SK-MEL-5 (cell line): Measurements from ENCODE around the gene RASL12. TPM values are rescaled to one million over a fixed set of nuclear protein-coding genes. Genes with fewer than 3 reads are reported as not detected.
"Not testable (repeated sequence)": the region's sequence is repeated elsewhere in the genome, so short reads cannot be mapped to it uniquely, and the experiment has no call there.

Experiments used
- DNase-seq: peaks from one replicate; pipeline ENCODE4 v3.0.0-alpha.2; 2016; ENCODE audit warnings: low read depth, low spot score
- in situ Hi-C: cut with HindIII; loops from 2 replicates; pipeline ENCODE4 v1.10.0; 2016; ENCODE audit warnings: low sequenced_read_pairs, high pct_unique_total_duplicates, low pct_unique_long_range_greater_than_20kb
- total RNA-seq: library from RNA; depleted of rRNA; stranded (reverse); fragments of >200 nt; shearing (Covaris generic); gene quantifications from 2 replicates; pipeline ENCODE4 v1.2.3, GENCODE V29; 2014

RASL12 gene
- total RNA-seq, 1 experiment from 2014 or later = not detected

GRCh38 chr15:65044724-65045481, 22.9 kb downstream of the RASL12 start, which contains the start of gene SLC51B:
SLC51B (plus strand) TSS chr15:65045387; CDS start chr15:65050005, 4,618 bp downstream.
- in situ Hi-C loops = no loop called here

GRCh38 chr15:65044218-65044617, 23.6 kb downstream of the RASL12 start:
- DNase-seq, in situ Hi-C loops: not testable (repeated sequence)

More at GRCh38 chr15:65044724-65045481, 22.9 kb downstream of the RASL12 start, which contains the start of gene SLC51B:
- DNase-seq = peak; percentile 32

GRCh38 chr15:65042776-65043327, 24.9 kb downstream of the RASL12 start:
- DNase-seq = no peak
- in situ Hi-C loops = no loop called here

- in situ Hi-C loops = no loop called here
Observed at GRCh38 chr15:65041787-65042186, 26.0 kb downstream of the RASL12 start.

GRCh38 chr15:65040461-65040860, 27.3 kb downstream of the RASL12 start:
- DNase-seq = no peak
- in situ Hi-C loops = no loop called here

More at GRCh38 chr15:65041787-65042186, 26.0 kb downstream of the RASL12 start:
- no peak for DNase-seq

- no peak for DNase-seq
- in situ Hi-C loops = no loop called here
Observed at GRCh38 chr15:65038836-65039235, 29.0 kb downstream of the RASL12 start.

GRCh38 chr15:65038428-65038827, 29.4 kb downstream of the RASL12 start:
- in situ Hi-C loops = no loop called here
- no peak for DNase-seq

- no peak for DNase-seq
- in situ Hi-C loops = no loop called here
Observed at GRCh38 chr15:65037309-65037708, 30.5 kb downstream of the RASL12 start.

- DNase-seq = no peak
- in situ Hi-C loops = no loop called here
Observed at GRCh38 chr15:65034719-65035118, 33.1 kb downstream of the RASL12 start.

- peak; percentile 66 for DNase-seq
- in situ Hi-C loops = no loop called here
Observed at GRCh38 chr15:65033659-65034269, 34.0 kb downstream of the RASL12 start.

- peak; percentile 92 for DNase-seq
- in situ Hi-C loops = no loop called here
Observed at GRCh38 chr15:65032801-65033537, 34.8 kb downstream of the RASL12 start.

GRCh38 chr15:65029736-65030208, 38.0 kb downstream of the RASL12 start:
- in situ Hi-C loops = no loop called here
- no peak for DNase-seq

- in situ Hi-C loops = no loop called here
- peak; percentile 79 for DNase-seq
Observed at GRCh38 chr15:65028921-65029735, 38.7 kb downstream of the RASL12 start, which contains the start of gene MTFMT. MTFMT (minus strand) TSS chr15:65029639; CDS start chr15:65029613, 26 bp downstream.

- no peak for DNase-seq
- in situ Hi-C loops = no loop called here
Observed at GRCh38 chr15:65028338-65028737, 39.5 kb downstream of the RASL12 start.

- no peak for DNase-seq
- in situ Hi-C loops = no loop called here
Observed at GRCh38 chr15:65027593-65027992, 40.2 kb downstream of the RASL12 start.

GRCh38 chr15:65026756-65027155, 41.0 kb downstream of the RASL12 start:
- peak; percentile 38 for DNase-seq

GRCh38 chr15:65021488-65021887, 46.3 kb downstream of the RASL12 start:
- in situ Hi-C loops = no loop called here

More at GRCh38 chr15:65026756-65027155, 41.0 kb downstream of the RASL12 start:
- in situ Hi-C loops = no loop called here

More at GRCh38 chr15:65021488-65021887, 46.3 kb downstream of the RASL12 start:
- DNase-seq = no peak
